DOHH2 (cell line): ENCODE measurements around the gene PDZD4.

Experiments
- H3F3A ChIP-seq: fragments of 200-600 bp; sonication (generic), shearing (Covaris generic); 2 replicates; pipeline ENCODE4 v1.6.0; 2016; ENCODE audit warnings: antibody characterized with exemption, mild to moderate bottlenecking; ENCODE audit not compliant: control insufficient read depth, insufficient read depth
- H3K27ac ChIP-seq: fragments of 200-600 bp; sonication (generic); 2 replicates; pipeline ENCODE4 v1.5.1; 2014; ENCODE audit warnings: low read depth, mild to moderate bottlenecking, low read length, moderate library complexity
- H3K27me3 ChIP-seq: fragments of 200-600 bp; sonication (generic); 2 replicates; pipeline ENCODE4 v1.6.1; 2014; ENCODE audit warnings: mild to moderate bottlenecking, low read length, mixed read lengths; ENCODE audit not compliant: control insufficient read depth
- H3K36me3 ChIP-seq: fragments of 200-600 bp; sonication (generic); 2 replicates; pipeline ENCODE4 v1.6.1; 2014; ENCODE audit warnings: mild to moderate bottlenecking, low read length, moderate library complexity, mixed read lengths; ENCODE audit not compliant: control insufficient read depth
- H3K4me1 ChIP-seq: fragments of 200-600 bp; sonication (generic); 2 replicates; pipeline ENCODE4 v1.6.1; 2014; ENCODE audit warnings: mild to moderate bottlenecking, low read length, mixed read lengths; ENCODE audit not compliant: control insufficient read depth
- H3K4me2 ChIP-seq: fragments of 200-600 bp; sonication (generic); 2 replicates; pipeline ENCODE4 v1.6.0; 2014; ENCODE audit warnings: mild to moderate bottlenecking, low read length, moderate library complexity
- H3K4me3 ChIP-seq: fragments of 200-600 bp; sonication (generic); 2 replicates; pipeline ENCODE4 v1.5.1; 2014; ENCODE audit warnings: mild to moderate bottlenecking, low read length, mixed read lengths
- H3K79me2 ChIP-seq: fragments of 200-600 bp; sonication (generic); 2 replicates; pipeline ENCODE4 v1.6.1; 2014; ENCODE audit warnings: mild to moderate bottlenecking, low read length, mixed read lengths; ENCODE audit not compliant: control insufficient read depth
- H3K9me2 ChIP-seq: fragments of 200-600 bp; sonication (generic); replicated peaks from 2 replicates; pipeline ENCODE4 v1.6.1; 2014; ENCODE audit warnings: mild to moderate bottlenecking, low read length, mixed read lengths; ENCODE audit not compliant: control insufficient read depth
- H3K9me3 ChIP-seq: fragments of 200-600 bp; sonication (generic); 2 replicates; pipeline ENCODE4 v1.6.1; 2014; ENCODE audit warnings: antibody characterized with exemption, low read length, mixed read lengths; ENCODE audit not compliant: control insufficient read depth, insufficient read depth
- H4K20me1 ChIP-seq: fragments of 200-600 bp; sonication (generic); 2 replicates; pipeline ENCODE4 v1.6.0; 2014; ENCODE audit warnings: low read depth, mild to moderate bottlenecking, antibody characterized with exemption, low read length, moderate library complexity; ENCODE audit not compliant: control insufficient read depth, insufficient read depth
- EZH2phosphoT487 ChIP-seq: fragments of 200-600 bp; sonication (generic); IDR thresholded peaks from 2 replicates; pipeline ENCODE4 v1.6.1; 2017; ENCODE audit warnings: borderline replicate concordance, mild to moderate bottlenecking, antibody characterized with exemption, low read length, moderate library complexity, mixed read lengths
- TF ChIP-seq, protein P1 (sequence below): fragments of 200-600 bp; sonication (generic); IDR thresholded peaks from one replicate; pipeline ENCODE4 v1.5.1; 2014; ENCODE audit warnings: antibody characterized with exemption, mild to moderate bottlenecking, low read depth, low read length; ENCODE audit not compliant: poor library complexity, severe bottlenecking

Gene PDZD4

DNA sequence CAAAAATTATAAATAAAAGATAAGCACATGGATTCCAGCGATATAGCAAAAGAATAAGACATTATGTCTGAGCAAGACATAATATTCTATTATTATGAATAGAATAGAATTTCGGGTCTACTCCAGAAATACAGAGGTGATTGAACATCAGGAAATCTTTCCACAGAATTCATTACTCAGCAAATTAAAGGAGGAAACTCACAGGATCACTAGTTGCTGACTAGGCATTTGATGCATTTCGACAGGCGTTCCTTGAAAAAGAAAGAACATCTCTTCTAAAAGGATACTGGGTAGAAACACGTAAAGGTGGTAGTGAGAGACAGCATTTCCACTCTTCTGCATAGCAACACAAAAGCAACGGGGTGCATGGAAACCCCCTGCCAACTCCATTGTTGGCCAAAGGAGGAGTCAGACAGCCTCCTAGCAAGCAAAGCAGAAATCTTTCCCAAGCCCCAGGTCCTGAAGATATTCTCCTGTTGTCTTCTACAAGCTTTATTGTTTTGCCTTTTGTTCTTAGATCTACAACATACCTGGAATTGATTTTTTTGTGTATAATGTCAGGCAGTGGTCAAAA is 14.3 kb upstream of the PDZD4 start:
- H3K27me3 ChIP-seq: peaks cover 21% of the 10 kb centered on the region
- H3K4me3 ChIP-seq: no peak overlapping the region

DNA sequence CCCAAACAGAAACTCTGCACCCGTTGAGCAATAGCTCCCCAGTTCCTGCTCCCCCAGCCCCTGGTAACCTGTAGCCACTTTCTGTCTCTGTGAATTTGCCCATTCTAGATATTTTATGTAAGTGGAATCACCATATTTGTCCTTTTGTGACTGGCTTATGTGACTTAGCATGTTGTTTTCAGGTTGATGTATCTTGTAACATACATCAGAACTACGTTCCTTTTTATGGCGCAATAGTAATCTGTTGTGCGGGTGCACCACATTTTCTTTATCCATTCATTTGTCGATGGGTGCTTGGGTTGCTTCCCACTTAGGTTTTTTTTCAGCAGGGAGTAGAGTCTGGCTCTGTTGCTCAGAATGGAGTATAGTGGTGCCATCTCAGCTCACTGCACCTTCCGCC is 6.6 kb upstream of the PDZD4 start:
- Histone ChIP-seq H3K4me2 (no peak overlapping the region), H3K27me3 (no peaks in the 10 kb centered on the region), H3F3A (no peaks in the 10 kb centered on the region), H3K36me3 (no peaks in the 10 kb centered on the region), H3K9me3 (no peaks in the 10 kb centered on the region), H3K4me1 (no peaks in the 10 kb centered on the region), H3K27ac (no peak overlapping the region), H3K9me2 (no peaks in the 10 kb centered on the region), H4K20me1 (no peaks in the 10 kb centered on the region), H3K79me2 (no peaks in the 10 kb centered on the region), H3K4me3 (no peak overlapping the region)
- no peak for TF ChIP-seq EZH2phosphoT487
- TF ChIP-seq, protein P1, sequence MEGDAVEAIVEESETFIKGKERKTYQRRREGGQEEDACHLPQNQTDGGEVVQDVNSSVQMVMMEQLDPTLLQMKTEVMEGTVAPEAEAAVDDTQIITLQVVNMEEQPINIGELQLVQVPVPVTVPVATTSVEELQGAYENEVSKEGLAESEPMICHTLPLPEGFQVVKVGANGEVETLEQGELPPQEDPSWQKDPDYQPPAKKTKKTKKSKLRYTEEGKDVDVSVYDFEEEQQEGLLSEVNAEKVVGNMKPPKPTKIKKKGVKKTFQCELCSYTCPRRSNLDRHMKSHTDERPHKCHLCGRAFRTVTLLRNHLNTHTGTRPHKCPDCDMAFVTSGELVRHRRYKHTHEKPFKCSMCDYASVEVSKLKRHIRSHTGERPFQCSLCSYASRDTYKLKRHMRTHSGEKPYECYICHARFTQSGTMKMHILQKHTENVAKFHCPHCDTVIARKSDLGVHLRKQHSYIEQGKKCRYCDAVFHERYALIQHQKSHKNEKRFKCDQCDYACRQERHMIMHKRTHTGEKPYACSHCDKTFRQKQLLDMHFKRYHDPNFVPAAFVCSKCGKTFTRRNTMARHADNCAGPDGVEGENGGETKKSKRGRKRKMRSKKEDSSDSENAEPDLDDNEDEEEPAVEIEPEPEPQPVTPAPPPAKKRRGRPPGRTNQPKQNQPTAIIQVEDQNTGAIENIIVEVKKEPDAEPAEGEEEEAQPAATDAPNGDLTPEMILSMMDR: no peak

More for the DNA sequence above, 14.3 kb upstream of the PDZD4 start:
- Histone ChIP-seq H4K20me1 (no peaks in the 10 kb centered on the region), H3K36me3 (no peaks in the 10 kb centered on the region), H3K9me3 (no peaks in the 10 kb centered on the region), H3K79me2 (no peaks in the 10 kb centered on the region), H3K9me2 (no peaks in the 10 kb centered on the region), H3F3A (no peaks in the 10 kb centered on the region), H3K4me2 (no peak overlapping the region), H3K4me1 (no peaks in the 10 kb centered on the region), H3K27ac (no peak overlapping the region)
- TF ChIP-seq EZH2phosphoT487: no peak
- TF ChIP-seq, protein P1: no peak

DNA sequence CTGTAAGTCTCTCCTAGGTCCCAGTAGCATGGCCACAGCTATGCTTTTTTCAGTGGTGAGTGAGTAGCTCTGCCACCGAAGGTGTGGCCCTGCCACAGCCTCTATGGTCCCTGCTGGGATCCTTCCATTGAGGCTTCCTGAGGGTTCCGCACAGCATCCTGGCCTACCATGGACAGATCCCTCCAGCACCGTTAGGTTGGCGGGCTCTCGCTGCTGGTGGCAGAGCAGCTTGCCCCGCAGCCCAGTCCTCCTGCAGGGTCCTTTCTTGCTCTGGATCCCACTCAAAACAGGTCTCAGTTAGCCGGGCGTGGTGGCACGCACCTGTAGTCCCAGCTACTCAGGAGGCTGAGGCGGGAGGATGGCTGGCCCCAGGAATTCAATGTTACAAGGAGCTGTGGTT is 2.4 kb upstream of the PDZD4 start:
- H4K20me1 ChIP-seq: no peaks in the 10 kb centered on the region
- H3K36me3 ChIP-seq: no peaks in the 10 kb centered on the region
- H3K4me3 ChIP-seq: no peak overlapping the region
- H3K27me3 ChIP-seq: peaks cover 6% of the 10 kb centered on the region
- H3F3A ChIP-seq: no peaks in the 10 kb centered on the region
- H3K4me2 ChIP-seq: no peak overlapping the region
- H3K9me3 ChIP-seq: no peaks in the 10 kb centered on the region
- TF ChIP-seq, protein P1: no peak
- no peak for TF ChIP-seq EZH2phosphoT487
- no peaks in the 10 kb centered on the region for H3K79me2 ChIP-seq
- H3K27ac ChIP-seq: no peak overlapping the region
- no peaks in the 10 kb centered on the region for H3K9me2 ChIP-seq
- H3K4me1 ChIP-seq: no peaks in the 10 kb centered on the region
